GM19240 (cell line): ENCODE data around the gene SMCO4.
"Not testable (repeated sequence)": the region's sequence is repeated elsewhere in the genome, so short reads cannot be mapped to it uniquely, and the experiment has no call there.

Source experiments
- DNase-seq: peaks from one replicate; pipeline ENCODE4 v3.0.0; 2011; ENCODE audit warnings: low spot score; ENCODE audit not compliant: insufficient read length

Gene SMCO4, protein sequence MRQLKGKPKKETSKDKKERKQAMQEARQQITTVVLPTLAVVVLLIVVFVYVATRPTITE

DNA sequence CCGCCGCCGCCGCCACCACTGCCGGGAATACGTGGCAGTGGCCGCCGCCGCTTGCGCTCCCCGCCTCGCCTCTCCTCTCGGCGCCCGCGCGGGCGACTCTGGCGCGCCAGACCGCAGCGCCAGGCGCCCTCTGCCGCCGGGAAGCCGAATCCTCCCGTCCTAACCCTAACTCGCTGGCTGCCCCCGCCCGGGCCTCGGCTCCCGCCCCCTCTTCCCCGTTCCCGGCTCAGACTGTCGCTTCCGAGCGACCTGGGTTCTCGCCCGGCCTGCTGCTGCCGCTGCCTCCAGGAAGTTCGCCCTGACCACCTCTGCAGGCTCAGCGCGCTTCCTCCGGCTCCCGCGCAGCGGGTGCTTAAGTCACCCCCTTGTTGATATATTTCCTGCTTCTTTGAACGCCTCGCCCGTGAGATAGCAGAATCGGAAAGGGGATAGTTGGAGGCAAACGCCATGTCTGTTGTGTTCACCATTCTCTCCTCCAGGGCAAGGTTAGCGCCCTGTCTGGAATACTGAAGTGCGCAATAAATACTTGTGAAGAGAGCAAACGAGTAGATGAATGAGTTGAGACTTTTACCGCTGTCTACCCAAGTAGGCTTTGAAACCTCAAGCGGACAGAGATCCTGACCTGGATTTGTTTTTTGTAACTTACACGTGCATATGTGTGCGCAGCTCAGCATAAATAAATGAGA lies at the start of gene SMCO4:
SMCO4 (minus strand) TSS at position 100 of the 686 bp plus-strand sequence. CDS start 64,202 bp downstream, outside the sequence.
- peak; percentile 72 for DNase-seq

DNA sequence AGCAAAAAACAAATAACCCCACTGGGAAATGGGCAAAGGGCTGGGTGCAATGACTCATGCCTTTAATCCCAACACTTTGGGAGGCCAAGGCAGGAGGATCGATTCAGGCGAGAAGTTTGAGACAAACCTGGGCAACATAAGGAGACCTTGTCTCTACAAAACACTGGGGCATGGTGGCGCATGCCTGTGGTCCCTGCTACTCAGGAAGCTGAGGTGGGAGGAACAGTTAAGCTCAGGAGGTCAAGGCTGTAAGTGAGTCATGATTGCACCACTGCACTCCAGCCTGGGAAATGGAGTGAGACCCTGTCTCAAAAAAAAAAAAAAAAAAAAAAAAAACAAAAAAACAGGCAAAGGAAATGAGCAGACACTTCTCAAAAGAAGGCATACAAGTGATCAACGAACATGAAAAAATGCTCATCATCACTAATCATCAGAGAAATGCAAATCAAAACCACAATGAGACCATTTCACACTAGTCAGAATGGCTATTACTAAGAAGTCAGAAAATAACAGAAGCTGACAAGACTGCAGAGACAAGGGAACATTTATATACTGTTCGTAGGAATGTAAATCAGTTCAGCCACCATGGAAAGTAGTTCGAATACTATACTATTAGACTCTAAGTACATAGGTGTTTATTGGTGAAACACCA lies 48.2 kb upstream of the SMCO4 start:
- no peak for DNase-seq

DNA sequence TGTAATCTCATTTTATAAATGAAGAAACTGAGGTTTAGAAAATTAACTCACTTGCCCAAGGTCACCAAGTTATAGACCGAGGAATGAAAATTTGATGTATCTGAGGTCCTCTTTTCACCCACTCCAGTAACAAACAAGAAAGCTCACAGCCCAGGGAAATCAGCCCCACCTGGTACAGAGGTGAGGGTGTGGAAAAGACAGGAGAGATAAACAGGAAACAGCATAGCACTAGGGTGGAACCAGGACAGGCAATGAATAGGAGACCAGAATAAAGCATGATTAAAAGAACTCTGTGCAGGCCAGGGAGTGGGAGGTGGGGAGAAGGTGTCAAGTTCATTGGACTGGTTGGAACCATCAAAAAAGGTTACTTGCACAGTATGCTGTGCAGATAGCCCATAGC lies 46.2 kb upstream of the SMCO4 start:
- DNase-seq = no peak

DNA sequence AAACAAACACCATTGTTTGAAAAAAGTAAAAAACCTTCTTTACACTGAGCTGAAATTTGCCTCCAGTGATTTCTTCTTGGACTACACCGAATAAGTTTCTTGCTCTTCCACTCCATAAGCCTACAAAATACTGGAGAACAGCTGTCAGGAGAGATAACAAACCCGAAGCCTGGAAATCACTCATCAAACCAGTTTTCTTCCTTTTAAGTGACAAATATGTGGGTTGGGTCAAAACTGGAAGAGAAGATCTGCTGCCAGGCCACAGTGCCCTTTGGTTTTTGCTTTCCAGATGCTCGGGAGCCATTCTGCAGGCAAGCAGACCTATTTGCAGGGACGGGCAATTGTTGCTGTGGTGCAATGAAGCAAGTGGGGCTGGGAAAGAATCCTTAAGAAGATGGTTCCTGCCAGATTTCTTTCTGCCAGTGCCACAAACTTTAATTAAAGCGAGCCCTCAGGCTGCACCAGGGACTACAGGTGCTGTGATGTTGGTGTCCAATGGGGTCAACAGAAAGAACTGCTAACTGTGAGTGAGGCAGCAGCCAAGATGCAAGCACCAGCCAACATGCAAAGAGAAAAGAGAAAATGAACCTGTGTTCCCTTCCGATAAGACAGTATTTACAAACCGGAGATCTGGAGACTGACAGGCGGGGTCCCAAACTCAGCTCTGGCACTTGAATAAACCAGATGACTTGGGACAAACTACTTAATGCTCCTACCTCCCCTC lies 44.8 kb upstream of the SMCO4 start:
- no peak for DNase-seq

DNA sequence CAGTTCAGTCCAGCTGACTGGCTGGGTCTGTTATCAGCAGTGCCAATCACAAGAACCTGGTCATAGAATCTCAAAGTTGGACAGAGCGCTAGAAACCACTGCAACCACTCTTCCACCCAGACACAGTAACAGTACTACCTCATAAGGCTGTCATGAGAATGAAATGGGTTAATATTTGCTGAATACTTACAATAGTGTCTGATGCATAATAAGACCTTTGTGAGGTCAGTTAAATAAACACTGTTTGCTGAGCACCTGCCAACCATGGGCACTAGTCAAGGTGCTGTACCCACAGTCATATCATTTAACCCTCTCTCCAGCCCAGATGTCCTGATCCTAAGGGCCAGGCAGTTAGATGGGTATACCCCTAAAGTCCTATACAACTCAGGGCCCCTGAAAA lies 44.2 kb upstream of the SMCO4 start:
- not testable (repeated sequence) for DNase-seq

DNA sequence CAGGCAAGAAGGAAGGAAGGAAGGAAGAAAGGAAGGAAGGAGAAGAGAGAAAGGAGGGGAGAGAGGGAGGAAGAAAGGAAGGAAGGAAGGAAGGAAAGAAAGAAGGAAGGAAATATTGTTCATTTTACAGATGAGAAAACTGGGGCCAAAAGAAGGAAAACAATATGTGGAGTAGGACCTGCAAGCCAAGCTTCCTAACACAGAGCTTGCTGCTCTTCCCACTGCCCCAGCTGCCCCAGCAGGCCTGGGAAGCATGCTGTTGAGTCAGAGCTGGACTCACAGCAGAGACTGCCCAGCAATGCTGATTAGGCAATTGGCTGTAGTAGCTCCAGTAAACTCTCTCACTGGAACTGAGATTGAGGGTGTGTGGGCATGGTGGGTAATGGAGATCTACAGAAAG lies 42.6 kb upstream of the SMCO4 start:
- no peak for DNase-seq

DNA sequence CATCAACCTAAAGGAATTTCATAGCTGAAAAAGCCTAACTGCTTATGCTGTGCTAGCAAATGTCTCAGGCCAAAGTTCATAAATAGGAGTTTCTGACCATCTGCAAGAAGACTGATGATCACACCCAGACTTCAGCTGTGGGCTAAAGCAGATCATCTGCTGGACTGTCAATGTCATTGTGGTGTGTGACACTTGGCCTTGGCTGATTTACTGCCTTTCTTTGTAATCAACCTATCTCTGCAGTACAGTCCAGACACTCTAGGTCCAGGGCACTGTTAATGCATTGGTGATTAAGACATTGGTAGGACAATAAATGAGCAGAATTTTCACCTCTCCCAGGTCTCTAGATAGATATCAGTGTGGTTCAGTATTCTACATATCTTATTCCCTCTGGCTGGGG lies 40.3 kb upstream of the SMCO4 start:
- no peak for DNase-seq

DNA sequence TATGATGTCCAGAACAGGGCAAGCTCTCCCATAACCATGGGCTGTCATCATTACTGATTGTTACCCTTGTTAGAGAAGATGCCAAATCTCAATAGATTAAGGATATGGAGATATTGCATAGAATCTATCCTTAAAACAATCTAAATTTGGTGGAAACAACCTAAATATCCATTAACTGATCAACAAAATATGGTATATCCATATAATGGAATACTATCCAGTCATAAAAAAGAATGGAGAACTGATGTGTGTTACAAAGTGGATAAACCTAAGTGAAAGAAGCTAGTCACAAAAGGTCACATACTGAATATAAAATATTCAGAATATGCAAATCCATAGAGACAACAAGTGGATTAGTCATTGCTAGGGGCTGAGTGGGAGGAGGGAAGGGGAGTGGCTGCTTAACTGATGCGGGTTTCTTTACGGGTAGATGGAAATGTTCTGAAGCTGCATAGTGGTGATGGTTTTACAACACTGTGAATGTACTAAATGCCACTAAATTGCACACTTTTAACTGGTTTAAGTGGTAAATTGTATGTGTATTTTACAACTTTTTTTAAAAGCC lies 36.1 kb upstream of the SMCO4 start:
- no peak for DNase-seq

DNA sequence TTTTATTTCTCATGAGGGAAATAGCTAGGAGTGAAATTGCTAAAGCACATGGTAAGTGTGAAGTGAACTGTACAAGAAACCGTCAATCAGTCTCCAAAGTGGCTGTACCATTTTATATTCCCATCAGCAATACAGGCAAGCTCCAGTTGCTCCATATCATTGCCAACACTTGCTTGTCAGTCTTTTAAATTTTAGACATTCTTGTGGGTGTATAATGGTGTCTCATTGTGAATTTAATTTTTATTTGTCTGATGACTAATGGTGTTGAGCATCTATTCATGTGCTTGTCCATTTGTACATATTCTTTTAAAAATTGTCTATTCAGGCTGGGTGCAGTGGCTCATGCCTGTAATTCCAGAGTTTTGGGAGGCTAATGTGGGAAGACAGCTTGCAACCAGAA lies 34.1 kb upstream of the SMCO4 start:
- no peak for DNase-seq

DNA sequence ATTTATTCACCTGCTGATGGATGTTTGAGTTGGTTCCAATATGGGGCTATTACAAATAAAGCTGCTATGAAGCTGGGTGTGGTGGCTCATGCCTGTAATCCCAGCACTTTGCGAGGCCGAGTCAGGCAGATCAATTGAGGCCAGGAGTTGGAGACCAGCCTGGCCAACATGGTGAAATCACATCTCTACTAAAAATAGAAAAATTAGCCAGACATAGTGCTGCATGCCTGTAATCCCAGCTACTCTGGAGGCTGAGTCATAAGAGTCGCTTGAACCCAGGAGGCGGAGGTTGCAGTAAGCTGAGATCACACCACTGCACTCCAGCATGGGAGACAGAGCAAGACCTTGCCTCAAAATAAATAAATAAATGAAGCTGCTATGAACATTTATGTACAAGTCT lies 33.7 kb upstream of the SMCO4 start:
- DNase-seq = not testable (repeated sequence)

DNA sequence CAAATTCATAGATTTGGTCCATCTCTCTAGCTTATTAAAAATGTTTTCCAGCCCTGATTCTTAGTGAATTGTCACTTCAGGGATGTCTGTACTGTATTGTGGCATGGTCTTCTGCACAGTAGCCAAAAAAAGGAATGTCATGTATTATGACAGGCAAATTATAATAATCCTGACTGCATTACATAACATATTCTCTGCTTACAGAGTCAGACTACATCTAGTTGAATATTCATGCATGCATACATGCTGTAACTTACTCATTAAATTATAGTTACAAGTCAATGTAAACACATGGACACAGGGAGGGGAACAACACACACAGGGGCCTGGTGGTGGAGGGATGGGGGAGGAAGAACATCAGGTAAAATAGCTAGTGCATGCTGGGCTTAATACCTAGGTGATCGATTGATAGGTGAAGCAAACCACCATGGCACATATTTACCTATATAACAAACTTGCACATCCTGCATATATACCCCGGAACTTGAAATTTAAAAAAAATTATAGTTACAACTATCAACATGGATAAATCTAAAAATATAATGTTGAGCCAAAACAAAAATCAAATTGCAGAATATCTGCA lies 31.5 kb upstream of the SMCO4 start:
- DNase-seq = no peak

DNA sequence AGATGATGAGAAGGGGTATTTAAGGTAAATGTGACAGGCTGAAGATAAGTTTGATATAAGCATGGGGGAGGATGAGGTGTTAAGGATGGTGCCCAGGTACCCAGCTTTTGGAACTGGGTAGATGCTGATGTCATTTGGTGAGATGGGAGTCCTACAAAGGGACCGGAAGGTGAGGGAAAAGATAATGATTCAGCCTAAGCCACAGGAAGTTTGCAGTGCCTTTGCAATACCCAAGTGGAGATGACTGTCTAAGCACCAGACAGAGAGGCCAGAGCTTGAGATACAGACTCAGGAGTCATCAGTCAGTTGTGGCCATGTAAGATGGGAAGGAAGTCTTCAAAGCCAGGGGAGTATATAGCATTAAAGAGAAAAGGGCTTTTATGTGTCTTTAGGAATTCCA lies 30.0 kb upstream of the SMCO4 start:
- no peak for DNase-seq

DNA sequence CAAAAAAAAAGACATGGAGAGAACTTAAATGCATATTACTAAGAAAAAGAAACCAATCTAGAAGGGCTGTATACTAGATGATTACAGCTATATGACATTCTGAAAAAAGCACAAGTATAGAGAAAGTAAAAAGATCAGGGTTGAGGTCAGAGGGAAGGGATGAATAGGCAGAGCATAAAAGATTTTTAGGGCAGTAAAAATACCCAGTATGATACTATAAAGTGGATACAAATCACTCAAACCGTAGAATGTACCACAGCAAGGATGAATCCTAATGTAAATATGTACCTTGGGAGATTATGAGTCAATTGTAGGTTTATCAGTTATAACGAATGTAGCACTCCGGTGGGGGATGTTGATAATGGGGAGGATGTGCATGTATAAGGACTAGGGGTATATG lies 29.4 kb upstream of the SMCO4 start:
- DNase-seq = no peak

DNA sequence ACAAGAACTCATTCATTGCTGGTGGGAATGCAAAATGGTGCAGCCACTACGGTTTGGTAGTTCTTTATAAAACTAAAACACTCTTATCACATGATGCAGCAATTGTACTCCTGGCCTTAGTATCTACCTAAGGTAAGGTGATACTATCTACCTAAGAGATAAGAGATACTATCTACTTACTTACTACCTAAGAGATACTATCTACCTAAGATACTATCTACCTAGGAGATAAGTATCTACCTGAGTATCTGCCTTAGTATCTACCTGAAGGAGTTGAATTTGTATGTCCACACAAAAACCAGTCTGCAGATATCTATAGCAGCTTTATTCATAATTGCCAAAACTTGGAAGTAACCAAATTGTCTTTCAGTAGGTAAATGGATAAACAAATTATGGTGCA lies 29.0 kb upstream of the SMCO4 start:
- DNase-seq = no peak

DNA sequence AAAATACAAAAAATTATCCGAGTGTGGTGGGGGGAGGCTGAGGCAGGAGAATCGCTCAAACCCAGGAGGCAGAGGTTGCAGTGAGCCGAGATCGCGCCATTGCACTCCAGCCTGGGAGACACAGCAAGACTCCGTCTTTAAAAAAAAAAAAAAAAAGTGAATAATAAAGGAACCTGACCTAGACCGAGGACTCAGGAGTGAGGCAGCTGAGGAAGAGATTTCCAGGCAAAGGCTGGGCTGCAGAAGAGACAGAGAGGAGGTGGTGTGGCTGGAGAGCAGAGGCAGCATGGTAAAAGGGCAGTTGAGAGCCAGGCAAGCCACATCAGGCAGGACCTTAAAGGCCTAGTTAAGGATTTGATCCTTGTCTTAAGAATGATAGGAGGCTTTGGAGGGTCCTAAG lies 28.4 kb upstream of the SMCO4 start:
- no peak for DNase-seq

DNA sequence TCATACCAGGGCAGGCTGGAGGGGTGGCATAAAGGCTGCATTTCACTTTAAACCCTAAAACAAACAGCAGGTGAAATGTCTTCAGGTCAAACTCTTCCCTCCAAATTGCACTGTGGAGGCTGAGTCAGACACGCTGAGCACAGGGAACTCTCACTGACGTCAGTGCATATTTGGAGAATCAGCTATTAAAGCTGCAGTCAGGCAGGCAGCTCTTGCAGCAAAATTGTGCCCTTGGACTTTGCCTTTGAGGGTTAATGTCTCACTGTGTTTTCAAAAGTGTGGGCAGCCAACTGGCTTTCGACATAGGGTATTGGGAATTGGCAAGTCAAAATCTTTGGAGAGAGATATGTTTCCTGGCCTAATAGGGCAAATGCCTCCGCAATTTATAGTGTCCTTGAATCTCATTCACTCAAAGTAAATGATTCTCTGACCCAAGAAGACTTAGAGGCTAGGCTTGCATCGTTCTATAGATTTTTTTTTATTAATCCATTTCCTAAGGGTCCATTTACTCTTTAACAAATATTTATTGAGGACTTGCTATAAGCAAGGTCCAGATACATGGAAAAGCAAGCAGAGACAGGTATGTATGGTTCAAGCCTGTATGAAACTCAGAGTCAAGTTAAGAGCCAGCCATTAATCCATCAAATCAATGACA lies 27.7 kb upstream of the SMCO4 start:
- DNase-seq = no peak

DNA sequence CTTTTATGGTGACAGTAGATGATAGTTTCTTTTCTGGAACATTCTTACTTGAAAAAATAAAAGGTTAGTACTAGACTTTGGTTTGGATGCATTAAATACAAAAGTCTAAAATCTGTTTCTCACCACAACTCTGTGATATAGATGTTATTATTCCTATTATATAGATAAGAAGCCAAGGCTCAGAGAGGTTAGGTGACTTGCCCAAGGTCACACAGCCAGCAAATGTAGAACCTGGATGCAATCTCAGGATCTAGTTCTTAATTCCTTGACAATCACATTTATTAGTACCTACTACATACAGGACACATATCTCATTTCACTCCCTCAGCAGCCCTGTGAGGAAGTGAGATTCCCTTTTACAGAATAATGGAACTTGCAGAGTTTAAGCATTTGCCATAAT lies 26.3 kb upstream of the SMCO4 start:
- DNase-seq = no peak

DNA sequence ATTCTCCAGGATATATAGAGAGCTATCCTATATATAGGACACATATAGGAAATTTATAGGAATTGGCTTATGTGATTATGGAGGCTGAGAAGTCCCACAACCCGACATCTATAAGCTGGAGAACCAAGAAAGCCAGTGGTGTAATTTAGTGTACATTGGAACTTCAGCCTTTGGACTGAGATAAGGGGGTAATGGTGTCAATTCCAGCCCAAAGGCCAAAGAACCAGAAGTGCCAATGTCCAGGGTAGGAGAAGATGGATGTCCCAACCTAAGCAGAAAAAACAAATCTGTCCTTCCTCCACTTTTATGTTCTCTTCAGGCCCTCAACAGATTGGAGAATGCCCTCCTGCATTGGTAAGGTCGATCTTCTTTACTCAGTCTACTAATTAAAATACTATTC lies 25.5 kb upstream of the SMCO4 start:
- DNase-seq = no peak

DNA sequence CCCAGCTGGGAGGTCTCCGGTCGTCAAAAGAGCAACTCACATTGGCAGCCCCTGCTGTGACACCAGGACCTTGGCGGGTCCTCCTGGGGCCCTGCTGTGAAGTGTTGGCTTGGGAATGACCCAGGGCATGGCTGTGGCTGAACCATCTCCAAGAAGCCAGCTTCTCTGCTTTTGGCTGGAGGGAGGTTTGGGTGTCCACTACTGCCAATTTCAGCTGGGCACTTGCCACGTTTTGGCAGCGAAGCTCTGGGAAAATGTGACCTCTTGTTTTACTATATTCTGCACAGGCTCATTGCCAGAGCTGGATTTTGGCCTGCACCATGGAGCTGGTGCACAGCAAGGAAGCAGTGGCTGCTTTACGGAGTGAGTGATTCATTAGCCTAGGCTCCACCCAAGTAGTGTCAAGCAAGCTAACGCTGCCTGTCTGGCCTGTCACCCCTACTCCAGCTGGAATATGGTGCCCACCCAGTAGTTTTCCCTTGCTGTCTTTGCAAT lies 24.3 kb upstream of the SMCO4 start:
- DNase-seq = no peak

DNA sequence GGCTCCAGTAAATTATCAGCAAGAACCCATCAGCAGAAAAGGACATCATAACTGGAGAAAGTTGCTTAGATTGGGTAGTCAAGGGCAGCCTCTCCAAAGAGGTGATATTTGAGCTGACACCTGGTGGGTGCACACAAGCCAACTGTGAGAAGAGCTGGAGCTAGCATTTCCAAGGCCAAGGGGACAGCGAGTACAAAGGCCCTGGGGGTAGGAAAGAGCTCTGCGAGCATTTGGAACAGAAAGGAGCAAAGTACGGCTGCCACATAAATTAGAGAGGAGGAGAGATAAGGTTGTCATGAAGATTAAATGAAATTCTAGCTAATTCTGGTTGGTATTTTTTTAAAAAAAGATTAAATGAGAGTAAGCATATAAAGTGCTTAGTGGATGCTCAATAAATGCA lies 21.7 kb upstream of the SMCO4 start:
- DNase-seq = no peak

DNA sequence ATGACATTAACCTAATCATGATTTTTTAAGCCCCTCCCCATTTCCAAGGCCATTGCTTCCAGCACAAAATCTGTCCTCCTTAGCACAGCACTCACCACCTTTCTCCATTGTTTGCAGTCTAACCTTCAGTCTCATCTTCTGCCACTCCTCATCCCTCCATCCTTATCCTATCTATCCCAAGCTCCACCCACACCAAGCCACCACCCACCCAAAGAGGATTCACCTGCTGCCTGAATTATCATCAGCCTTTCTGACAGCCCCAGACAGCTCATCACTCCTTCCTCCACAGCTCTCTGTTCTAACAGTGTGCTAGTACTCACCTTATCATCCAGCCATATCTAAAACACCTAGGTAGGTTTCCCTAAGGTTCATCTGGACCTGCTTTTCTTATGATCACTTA lies 20.7 kb upstream of the SMCO4 start:
- DNase-seq = no peak
